Omental fat pad (tissue), 4 donors: ENCODE data around the gene FAR1. TPM values are rescaled to one million over a fixed set of nuclear protein-coding genes. Genes with fewer than 3 reads are reported as not detected.

Source experiments
- ATAC-seq: fragments of 150-250 bp; one replicate; pipeline ENCODE4 v1.9.1; 2016; ENCODE audit warnings: mild to moderate bottlenecking, moderate library complexity; ENCODE audit not compliant: low FRiP score
- DNase-seq: peaks from one replicate; pipeline ENCODE4 v3.0.0-alpha.2; 2019; ENCODE audit warnings: low spot score
- total RNA-seq, 4 donors: library from RNA; depleted of rRNA; stranded (reverse); fragments of >200 nt; gene quantifications; one replicate each; pipeline ENCODE4 v1.1.0, GENCODE V29; 2016
- TF ChIP-seq, protein P1 (sequence below), 3 donors: fragments of 450-650 bp; IDR thresholded peaks; one replicate each; pipeline ENCODE4 v1.5.1; 2016 to 2017; ENCODE audit warnings: antibody characterized with exemption in 3 of 3, mild to moderate bottlenecking in 3 of 3, moderate library complexity in 2 of 3

FAR1 gene
- total RNA-seq, 4 donors from 2014 or later, result 35.4 to 56.8 (median 45.4) TPM

DNA sequence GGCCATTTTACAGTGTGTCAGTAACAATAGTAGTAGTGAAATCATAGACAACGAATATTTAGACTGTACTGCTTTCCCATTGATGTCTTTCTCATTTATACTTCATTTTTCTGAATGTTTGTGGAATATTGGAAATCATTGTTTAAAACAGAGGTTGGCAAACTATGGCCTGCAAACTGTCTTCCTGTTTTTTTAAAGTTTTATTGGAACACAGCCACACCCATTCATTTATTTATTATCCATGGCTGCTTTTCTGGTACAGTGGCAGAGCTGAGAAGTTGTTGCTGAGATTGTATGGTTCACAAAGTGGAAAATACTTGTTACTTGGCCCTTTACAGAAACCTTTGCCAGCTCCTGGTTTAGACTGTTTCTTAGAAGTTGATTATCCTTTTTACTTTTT, 13.7 kb downstream of the FAR1 start:
- TF ChIP-seq, protein P1, sequence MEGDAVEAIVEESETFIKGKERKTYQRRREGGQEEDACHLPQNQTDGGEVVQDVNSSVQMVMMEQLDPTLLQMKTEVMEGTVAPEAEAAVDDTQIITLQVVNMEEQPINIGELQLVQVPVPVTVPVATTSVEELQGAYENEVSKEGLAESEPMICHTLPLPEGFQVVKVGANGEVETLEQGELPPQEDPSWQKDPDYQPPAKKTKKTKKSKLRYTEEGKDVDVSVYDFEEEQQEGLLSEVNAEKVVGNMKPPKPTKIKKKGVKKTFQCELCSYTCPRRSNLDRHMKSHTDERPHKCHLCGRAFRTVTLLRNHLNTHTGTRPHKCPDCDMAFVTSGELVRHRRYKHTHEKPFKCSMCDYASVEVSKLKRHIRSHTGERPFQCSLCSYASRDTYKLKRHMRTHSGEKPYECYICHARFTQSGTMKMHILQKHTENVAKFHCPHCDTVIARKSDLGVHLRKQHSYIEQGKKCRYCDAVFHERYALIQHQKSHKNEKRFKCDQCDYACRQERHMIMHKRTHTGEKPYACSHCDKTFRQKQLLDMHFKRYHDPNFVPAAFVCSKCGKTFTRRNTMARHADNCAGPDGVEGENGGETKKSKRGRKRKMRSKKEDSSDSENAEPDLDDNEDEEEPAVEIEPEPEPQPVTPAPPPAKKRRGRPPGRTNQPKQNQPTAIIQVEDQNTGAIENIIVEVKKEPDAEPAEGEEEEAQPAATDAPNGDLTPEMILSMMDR (IDR thresholded peaks at IDR 0.05), result no peak
- ATAC-seq (no peak), DNase-seq (no peak)

DNA sequence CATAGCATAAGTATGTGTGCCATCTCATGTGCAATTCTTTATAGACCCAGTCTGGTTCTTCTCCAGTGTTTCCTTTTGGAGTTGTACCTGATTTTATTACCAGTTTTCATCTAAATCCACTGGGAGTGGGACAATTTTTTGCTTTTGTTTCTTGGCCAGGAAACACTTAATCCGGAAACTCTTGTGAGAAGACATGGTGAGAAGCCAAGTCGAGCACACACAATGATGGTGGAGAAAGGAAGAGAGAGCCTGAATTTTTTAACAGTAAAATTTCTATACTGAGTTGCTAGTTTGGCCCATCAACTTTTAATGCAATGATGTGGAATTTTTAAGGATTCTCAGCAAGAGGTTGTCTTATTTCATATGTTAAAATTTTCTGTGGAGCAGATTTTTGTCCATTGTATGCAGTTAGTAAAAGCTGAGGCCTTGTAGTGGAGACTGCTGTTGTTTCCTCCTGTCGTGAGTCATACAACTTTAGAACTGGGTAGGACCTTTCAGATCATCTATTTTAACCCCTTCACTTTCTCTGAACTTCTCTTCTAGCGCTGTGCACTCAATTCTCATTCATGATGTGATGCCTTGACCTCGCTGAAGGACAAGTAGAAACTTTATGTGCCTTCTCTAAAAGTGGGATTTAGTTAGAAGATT, 17.1 kb downstream of the FAR1 start:
- no peak for DNase-seq
- ATAC-seq, result no peak
- TF ChIP-seq, protein P1 (IDR thresholded peaks at IDR 0.05), result no peak

DNA sequence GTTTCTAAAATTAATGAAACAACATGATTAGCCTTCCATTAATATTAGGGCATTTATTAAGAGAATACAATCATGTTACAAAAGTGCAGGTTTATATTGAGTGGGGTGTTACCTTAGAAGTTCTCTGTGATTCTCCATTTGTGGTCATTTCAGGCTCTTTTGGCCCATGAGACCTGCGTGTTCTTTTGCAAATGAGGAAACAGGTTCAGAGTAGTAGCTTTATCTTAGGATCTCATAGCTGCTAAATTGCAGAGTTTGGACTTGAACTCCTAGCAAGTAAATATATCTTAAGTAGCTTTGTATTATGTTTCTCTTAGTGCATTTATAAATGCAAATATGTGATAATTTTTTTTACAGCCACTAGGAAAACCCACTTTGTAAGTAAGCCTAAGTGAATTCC, 18.3 kb downstream of the FAR1 start:
- TF ChIP-seq, protein P1 (IDR thresholded peaks at IDR 0.05), result no peak
- no peak for DNase-seq
- no peak for ATAC-seq

DNA sequence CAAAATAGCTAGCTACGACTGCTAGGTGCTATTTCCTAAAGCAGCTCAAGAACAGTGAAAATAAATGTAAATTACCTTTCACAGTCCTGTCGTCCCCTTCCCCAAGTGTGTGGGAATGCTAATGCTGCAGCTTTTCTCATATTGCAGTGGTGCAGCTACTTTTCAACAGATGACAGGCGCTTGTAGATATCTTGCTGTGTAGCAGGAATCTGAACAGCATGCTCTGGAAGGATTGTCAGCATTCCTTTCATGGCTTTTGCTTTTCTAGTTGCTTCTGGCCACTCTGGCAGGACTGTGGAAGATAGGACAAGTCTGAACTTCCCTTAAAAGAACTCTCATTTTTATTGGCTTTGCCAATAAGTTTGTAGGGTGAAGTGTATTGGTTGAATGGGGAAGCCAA, 18.8 kb downstream of the FAR1 start:
- ATAC-seq (no peak), DNase-seq (no peak)
- TF ChIP-seq, protein P1 (IDR thresholded peaks at IDR 0.05), result no peak

DNA sequence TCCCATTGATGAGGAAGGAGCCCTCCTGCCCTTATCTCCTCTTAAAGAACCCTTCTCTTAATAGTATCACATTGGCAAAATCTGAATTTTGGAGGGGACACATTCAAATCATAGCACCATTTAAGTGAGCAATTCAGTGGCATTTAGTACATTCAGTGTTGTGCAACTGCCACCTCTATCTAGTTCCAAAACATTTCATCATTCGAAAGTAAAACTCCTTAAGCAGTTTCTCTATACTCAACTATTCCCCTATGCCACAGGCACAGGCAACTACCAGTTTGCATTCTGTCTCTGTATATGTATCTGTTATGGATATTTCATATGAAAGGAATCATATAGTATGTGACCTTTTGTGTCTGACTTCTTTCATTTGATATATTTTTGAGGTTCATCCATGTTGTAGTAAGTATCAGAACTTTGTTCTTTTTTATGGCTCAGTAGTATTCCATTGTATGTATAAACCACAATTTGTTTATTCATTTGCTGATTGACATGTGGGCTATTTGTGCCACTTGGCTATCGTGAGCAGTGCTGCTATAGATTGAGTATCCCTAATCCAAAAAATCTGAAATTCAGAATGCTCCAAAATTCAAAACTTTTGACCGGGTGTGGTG, 22.9 kb downstream of the FAR1 start:
- ATAC-seq (no peak), DNase-seq (no peak)
- TF ChIP-seq, protein P1 (IDR thresholded peaks at IDR 0.05), result no peak

DNA sequence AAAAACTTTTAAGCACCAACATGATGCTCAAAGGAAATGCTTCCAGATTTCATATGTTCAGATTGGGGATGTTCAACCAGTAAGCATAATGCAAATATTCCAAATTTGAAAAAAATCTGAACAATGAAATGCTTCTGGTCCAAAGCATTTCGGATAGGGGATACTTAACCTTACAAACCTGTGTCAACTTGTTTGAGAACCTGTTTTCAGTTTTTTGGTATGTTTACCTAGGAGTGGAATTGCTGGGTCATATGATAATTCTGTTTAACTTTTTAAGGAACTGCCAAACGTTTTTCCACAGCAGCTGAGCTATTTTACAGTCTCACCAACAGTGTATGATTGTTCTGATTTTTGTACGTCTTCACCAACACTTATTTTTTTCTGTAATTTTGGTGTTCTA, 23.7 kb downstream of the FAR1 start:
- DNase-seq (no peak), ATAC-seq (no peak)
- TF ChIP-seq, protein P1 (IDR thresholded peaks at IDR 0.05), result no peak

DNA sequence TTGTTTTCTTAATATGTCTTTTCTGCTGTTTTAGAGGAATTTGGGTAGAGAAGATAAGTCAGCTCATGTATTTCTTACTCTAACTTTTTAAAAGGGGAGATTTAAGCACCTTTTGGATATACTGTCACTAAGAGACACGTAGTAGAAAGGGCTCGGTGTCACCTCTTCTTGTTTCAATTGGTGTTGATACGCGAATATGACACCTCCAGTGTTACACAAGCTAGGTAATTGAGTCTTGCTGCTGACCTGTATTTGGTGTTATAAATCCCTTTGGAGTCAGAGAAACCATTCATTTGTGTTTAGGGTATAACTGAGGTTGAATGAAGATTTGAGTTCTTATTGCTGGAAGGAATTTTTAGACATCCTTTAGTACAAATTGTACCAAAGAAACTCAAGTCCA, 25.6 kb downstream of the FAR1 start:
- TF ChIP-seq, protein P1 (IDR thresholded peaks at IDR 0.05), result no peak
- ATAC-seq (no peak), DNase-seq (no peak)
